ENCODE data around the gene ZCCHC14.

Gene ZCCHC14

GRCh38 chr16:87431926-87432325 lies 60.9 kb downstream of the ZCCHC14 start:
- H3K27ac ChIP-seq (ENCODE audit: low read depth, low read length), result no peak overlapping the region

GRCh38 chr16:87426423-87427215 lies 66.2 kb downstream of the ZCCHC14 start:
- H4K20me1 ChIP-seq (ENCODE audit: low read depth, low read length), result no peaks in the 10 kb centered on the region
- no peak overlapping the region for H3K27ac ChIP-seq (ENCODE audit: low read depth, low read length)
- H3K4me3 ChIP-seq (ENCODE audit: insufficient read depth, low read length, poor library complexity, severe bottlenecking), result no peak overlapping the region
- H3K9ac ChIP-seq (ENCODE audit: low read length), result no peak overlapping the region
- no peaks in the 10 kb centered on the region for H3K27me3 ChIP-seq (ENCODE audit: low read length)
- no peak for TF ChIP-seq EZH2phosphoT487 (conservative IDR thresholded peaks at IDR 0.05; ENCODE audit: low read length)
- TF ChIP-seq CTCF (IDR thresholded peaks at IDR 0.05; ENCODE audit: insufficient read depth, low read length, poor library complexity, severe bottlenecking), result no peak
- H2AFZ ChIP-seq (ENCODE audit: low read depth, low read length, severe bottlenecking), result no peak overlapping the region
- H3K4me2 ChIP-seq (ENCODE audit: low read depth, low read length, poor library complexity, severe bottlenecking), result no peak overlapping the region
- H3F3A ChIP-seq (ENCODE audit: insufficient read depth), result no peaks in the 10 kb centered on the region
- H3K36me3 ChIP-seq (ENCODE audit: low read length), result no peaks in the 10 kb centered on the region
- no peaks in the 10 kb centered on the region for H3K9me3 ChIP-seq (ENCODE audit: insufficient read depth, low read length)
- no peaks in the 10 kb centered on the region for H3K9me2 ChIP-seq (replicated peaks; ENCODE audit: insufficient read depth, low read length)
- H3K79me2 ChIP-seq (ENCODE audit: insufficient read depth, low read length), result no peaks in the 10 kb centered on the region

More at GRCh38 chr16:87431926-87432325, 60.9 kb downstream of the ZCCHC14 start:
- Histone ChIP-seq H3K36me3 (ENCODE audit: low read length) (no peaks in the 10 kb centered on the region), H3K79me2 (ENCODE audit: insufficient read depth, low read length) (no peaks in the 10 kb centered on the region), H3K9me3 (ENCODE audit: insufficient read depth, low read length) (no peaks in the 10 kb centered on the region), H2AFZ (ENCODE audit: low read depth, low read length, severe bottlenecking) (no peak overlapping the region), H3K27me3 (ENCODE audit: low read length) (no peaks in the 10 kb centered on the region), H3F3A (ENCODE audit: insufficient read depth) (no peaks in the 10 kb centered on the region), H3K9ac (ENCODE audit: low read length) (no peak overlapping the region), H4K20me1 (ENCODE audit: low read depth, low read length) (no peaks in the 10 kb centered on the region), H3K4me3 (ENCODE audit: insufficient read depth, low read length, poor library complexity, severe bottlenecking) (no peak overlapping the region), H3K9me2 (replicated peaks; ENCODE audit: insufficient read depth, low read length) (no peaks in the 10 kb centered on the region), H3K4me2 (ENCODE audit: low read depth, low read length, poor library complexity, severe bottlenecking) (no peak overlapping the region)
- TF ChIP-seq EZH2phosphoT487 (conservative IDR thresholded peaks at IDR 0.05; ENCODE audit: low read length) (no peak), CTCF (IDR thresholded peaks at IDR 0.05; ENCODE audit: insufficient read depth, low read length, poor library complexity, severe bottlenecking) (no peak)

GRCh38 chr16:87425941-87426340 lies 66.9 kb downstream of the ZCCHC14 start:
- H3K27ac ChIP-seq (ENCODE audit: low read depth, low read length), result no peak overlapping the region
- no peak overlapping the region for H3K4me3 ChIP-seq (ENCODE audit: insufficient read depth, low read length, poor library complexity, severe bottlenecking)
- H3K79me2 ChIP-seq (ENCODE audit: insufficient read depth, low read length), result no peaks in the 10 kb centered on the region
- H3K9me3 ChIP-seq (ENCODE audit: insufficient read depth, low read length), result no peaks in the 10 kb centered on the region
- no peak for TF ChIP-seq CTCF (IDR thresholded peaks at IDR 0.05; ENCODE audit: insufficient read depth, low read length, poor library complexity, severe bottlenecking)
- no peak for TF ChIP-seq EZH2phosphoT487 (conservative IDR thresholded peaks at IDR 0.05; ENCODE audit: low read length)
- H3K9me2 ChIP-seq (replicated peaks; ENCODE audit: insufficient read depth, low read length), result no peaks in the 10 kb centered on the region
- no peaks in the 10 kb centered on the region for H3F3A ChIP-seq (ENCODE audit: insufficient read depth)
- no peaks in the 10 kb centered on the region for H3K27me3 ChIP-seq (ENCODE audit: low read length)
- H3K4me2 ChIP-seq (ENCODE audit: low read depth, low read length, poor library complexity, severe bottlenecking), result no peak overlapping the region
- H3K36me3 ChIP-seq (ENCODE audit: low read length), result no peaks in the 10 kb centered on the region
- H3K9ac ChIP-seq (ENCODE audit: low read length), result no peak overlapping the region
- H2AFZ ChIP-seq (ENCODE audit: low read depth, low read length, severe bottlenecking), result no peak overlapping the region
- no peaks in the 10 kb centered on the region for H4K20me1 ChIP-seq (ENCODE audit: low read depth, low read length)
